ENCODE results near the gene DOCK6. TPM values are rescaled to one million over a fixed set of nuclear protein-coding genes. Genes with fewer than 3 reads are reported as not detected.

The DOCK6 gene
- total RNA-seq, 1 donor from 2014 or later = 7.7 TPM

DNA sequence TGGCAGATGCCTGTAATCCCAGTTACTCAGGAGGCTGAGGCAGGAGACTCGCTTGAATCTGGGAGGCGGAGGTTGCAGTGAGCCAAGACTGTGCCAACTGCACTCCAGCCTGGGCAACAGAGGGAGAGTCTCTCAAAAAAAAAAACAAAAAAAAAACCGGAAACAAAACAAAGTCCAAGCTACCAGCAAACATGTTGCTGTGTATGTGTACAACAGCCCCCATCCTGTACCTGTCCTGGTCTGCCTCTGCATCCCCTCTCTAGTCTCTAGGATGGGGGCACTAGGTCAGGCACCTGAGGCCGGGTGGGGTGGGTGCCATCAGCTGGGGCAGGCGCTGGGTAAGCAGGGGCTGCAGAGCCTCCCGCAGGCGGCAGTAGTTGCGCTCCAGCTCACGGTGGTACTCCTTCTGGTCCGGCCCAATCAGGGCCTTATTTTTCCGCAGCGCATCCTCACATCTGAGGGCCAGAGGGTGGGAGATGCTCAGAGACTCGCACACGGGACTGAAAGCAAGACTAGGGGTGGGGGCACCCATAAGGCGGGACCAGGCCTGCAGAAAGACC lies 62.2 kb downstream of the DOCK6 start:
- no peaks in the 10 kb centered on the region for H3K36me3 Mint-ChIP-seq (ENCODE audit: low read depth)
- intact Hi-C loops (cut with micrococcal nuclease) = no loop called here
- TF ChIP-seq, protein P1, sequence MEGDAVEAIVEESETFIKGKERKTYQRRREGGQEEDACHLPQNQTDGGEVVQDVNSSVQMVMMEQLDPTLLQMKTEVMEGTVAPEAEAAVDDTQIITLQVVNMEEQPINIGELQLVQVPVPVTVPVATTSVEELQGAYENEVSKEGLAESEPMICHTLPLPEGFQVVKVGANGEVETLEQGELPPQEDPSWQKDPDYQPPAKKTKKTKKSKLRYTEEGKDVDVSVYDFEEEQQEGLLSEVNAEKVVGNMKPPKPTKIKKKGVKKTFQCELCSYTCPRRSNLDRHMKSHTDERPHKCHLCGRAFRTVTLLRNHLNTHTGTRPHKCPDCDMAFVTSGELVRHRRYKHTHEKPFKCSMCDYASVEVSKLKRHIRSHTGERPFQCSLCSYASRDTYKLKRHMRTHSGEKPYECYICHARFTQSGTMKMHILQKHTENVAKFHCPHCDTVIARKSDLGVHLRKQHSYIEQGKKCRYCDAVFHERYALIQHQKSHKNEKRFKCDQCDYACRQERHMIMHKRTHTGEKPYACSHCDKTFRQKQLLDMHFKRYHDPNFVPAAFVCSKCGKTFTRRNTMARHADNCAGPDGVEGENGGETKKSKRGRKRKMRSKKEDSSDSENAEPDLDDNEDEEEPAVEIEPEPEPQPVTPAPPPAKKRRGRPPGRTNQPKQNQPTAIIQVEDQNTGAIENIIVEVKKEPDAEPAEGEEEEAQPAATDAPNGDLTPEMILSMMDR (IDR thresholded peaks at IDR 0.05) = no peak
- ChIA-PET CTCF (interaction anchor here (0.6 kb wide), 1 partner anchor 121 kb away, joined by 3 read pairs; no protein-coding TSS in a partner anchor), POLR2A (no interaction called here)
- DNase-seq = no peak
- H3K4me3 Mint-ChIP-seq = no peak overlapping the region
- no peaks in the 10 kb centered on the region for H3K9me3 Mint-ChIP-seq
- H3K27me3 Mint-ChIP-seq = peaks cover 15% of the 10 kb centered on the region
- no peak for ATAC-seq (ENCODE audit: low read depth)
- no peak overlapping the region for H3K27ac Mint-ChIP-seq
- peaks cover 14% of the 10 kb centered on the region for H3K4me1 Mint-ChIP-seq

DNA sequence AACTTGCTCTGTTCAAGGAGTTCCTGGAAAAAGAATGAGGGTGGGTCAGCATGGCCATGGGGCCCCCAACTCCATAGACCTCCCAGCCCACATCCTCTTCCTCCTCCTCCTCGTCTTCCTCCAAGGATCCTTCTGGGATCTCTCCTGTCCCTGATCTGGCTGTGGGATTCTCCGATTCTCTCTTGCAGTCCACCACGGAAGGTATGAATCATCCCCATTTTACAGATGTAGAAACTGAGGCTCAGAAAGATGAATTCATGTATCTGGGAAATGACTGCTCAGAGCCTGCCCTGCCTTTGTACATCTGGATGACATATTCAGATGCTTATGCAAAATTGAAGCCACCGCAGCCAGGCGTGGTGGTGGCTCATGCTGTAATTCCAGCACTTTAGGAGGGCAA lies 62.8 kb downstream of the DOCK6 start:
- H3K36me3 Mint-ChIP-seq (ENCODE audit: low read depth) = no peaks in the 10 kb centered on the region
- POLR2A ChIA-PET = no interaction called here
- ATAC-seq (ENCODE audit: low read depth) (no peak), DNase-seq (no peak)
- intact Hi-C loops (cut with micrococcal nuclease) = loop anchor here (5.0 kb wide), 1 partner anchor 42 kb away; the partner anchor contains the start of gene SPC24
- no peaks in the 10 kb centered on the region for H3K9me3 Mint-ChIP-seq
- no peak overlapping the region for H3K27ac Mint-ChIP-seq
- H3K4me3 Mint-ChIP-seq = no peak overlapping the region
- peaks cover 15% of the 10 kb centered on the region for H3K27me3 Mint-ChIP-seq
- TF ChIP-seq, protein P1 (IDR thresholded peaks at IDR 0.05) = no peak
- CTCF ChIA-PET = no interaction called here
- H3K4me1 Mint-ChIP-seq = peaks cover 13% of the 10 kb centered on the region

DNA sequence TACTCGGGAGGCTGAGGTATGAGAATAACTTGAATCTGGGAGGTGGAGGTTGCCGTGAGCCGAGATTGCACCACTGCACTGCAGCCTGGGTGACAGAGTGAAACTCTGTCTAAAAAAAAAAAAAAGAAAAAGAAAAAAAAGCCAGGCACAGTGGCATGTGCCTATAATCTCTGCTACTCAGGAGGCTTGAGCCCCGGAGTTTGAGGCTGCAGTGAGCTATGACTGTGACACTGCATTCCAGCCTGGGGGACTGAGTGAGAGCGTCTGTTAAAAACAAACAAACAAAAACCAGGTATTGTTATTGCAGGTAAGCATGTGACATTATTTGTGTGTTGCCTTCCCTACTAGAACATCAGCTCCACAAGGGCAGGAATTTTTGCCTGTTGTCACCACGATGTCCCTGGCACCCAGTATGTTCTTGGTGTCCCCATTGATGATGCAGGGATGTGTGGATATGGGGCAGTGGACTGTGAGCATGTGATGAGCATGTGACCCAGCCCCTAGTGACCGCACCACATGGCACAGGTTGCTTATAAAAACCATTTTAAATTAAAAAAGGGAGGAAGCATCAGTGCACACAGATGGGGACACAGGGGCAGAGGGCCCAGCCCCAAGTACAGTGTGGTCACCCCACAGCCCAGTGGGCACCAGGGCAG lies 63.4 kb downstream of the DOCK6 start:
- TF ChIP-seq, protein P1 (IDR thresholded peaks at IDR 0.05) = no peak
- ATAC-seq (ENCODE audit: low read depth) (no peak), DNase-seq (no peak)
- peaks cover 18% of the 10 kb centered on the region for H3K27me3 Mint-ChIP-seq
- peaks cover 11% of the 10 kb centered on the region for H3K4me1 Mint-ChIP-seq
- POLR2A ChIA-PET = no interaction called here
- CTCF ChIA-PET = no interaction called here
- no peak overlapping the region for H3K27ac Mint-ChIP-seq
- H3K9me3 Mint-ChIP-seq = no peaks in the 10 kb centered on the region
- H3K4me3 Mint-ChIP-seq = no peak overlapping the region
- no peaks in the 10 kb centered on the region for H3K36me3 Mint-ChIP-seq (ENCODE audit: low read depth)
- intact Hi-C loops (cut with micrococcal nuclease) = loop anchor here (5.0 kb wide), 1 partner anchor 42 kb away; the partner anchor contains the start of gene SPC24

DNA sequence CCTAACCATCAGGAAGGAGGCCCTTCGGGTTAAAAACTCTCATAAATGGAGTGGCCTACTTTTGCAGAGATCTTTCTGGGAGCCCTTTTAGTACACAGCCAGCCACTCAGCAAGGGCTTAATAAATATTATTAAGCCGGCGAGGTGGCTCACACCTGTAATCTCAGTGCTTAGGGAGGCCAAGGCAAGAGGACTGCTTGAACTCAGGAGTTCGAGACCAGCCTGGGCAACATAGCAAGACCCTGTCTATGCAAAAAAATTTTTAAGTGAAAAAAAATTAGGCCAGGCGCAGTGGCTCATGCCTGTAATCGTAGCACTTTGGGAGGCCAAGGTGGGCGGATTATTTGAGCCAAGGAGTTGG lies 64.2 kb downstream of the DOCK6 start:
- H3K36me3 Mint-ChIP-seq (ENCODE audit: low read depth) = no peaks in the 10 kb centered on the region
- DNase-seq = no peak
- intact Hi-C loops (cut with micrococcal nuclease) = loop anchor here (5.0 kb wide), 1 partner anchor 41 kb away; the partner anchor contains the start of gene SPC24
- peaks cover 11% of the 10 kb centered on the region for H3K4me1 Mint-ChIP-seq
- no peak for ATAC-seq (ENCODE audit: low read depth)
- ChIA-PET CTCF (no interaction called here), POLR2A (interaction anchor here (0.5 kb wide), 1 partner anchor 225 kb away, joined by 4 read pairs; no protein-coding TSS in a partner anchor)
- no peak overlapping the region for H3K27ac Mint-ChIP-seq
- peaks cover 16% of the 10 kb centered on the region for H3K27me3 Mint-ChIP-seq
- TF ChIP-seq, protein P1 (IDR thresholded peaks at IDR 0.05) = no peak
- H3K4me3 Mint-ChIP-seq = peak overlapping the region; percentile 73
- H3K9me3 Mint-ChIP-seq = no peaks in the 10 kb centered on the region
